Activated CD8-positive, alpha-beta memory T cell treated with anti-CD3 and anti-CD28 coated beads for 24 hours (primary cell): ENCODE data around the gene CIDEA.

Experiments
- DNase-seq: peaks from one replicate; pipeline ENCODE4 v3.0.0-alpha.2; 2020

The CIDEA gene

DNA sequence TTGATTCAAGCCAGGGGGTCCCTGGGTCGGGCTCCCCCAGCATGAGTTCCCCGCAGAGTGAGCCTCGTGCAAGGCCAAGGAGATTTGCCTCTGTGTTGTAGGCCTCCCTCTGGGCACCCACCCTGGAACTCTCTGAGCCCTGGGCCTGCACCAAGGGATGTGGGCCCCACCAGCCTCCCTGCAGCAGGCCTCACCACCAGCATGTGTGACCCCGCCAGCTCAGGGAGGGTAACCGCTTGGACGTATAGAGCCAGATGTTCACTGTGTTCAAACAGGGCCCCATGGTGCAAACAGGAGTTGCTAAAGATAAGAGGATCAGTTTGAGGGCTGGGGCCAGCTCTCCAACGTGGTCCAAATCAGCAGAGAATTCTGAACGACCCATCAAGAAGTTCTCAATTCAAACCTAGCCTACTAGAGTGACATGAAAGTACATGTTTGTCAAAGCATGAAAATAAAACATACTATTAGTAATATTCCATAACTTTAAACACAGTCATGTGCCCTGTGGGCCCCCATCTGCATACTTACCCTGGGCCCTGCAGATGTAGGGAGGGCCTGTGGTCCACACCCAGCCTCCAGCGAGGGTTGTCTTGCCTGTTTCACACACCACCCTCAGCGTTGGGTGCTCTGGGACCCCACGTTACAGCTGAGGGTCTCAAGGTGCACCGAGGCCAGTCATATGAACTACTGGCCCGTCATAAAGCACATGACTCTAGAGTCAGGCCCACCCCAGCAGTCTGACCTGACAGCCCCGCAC is 48.4 kb downstream of the CIDEA start:
- no peak for DNase-seq

DNA sequence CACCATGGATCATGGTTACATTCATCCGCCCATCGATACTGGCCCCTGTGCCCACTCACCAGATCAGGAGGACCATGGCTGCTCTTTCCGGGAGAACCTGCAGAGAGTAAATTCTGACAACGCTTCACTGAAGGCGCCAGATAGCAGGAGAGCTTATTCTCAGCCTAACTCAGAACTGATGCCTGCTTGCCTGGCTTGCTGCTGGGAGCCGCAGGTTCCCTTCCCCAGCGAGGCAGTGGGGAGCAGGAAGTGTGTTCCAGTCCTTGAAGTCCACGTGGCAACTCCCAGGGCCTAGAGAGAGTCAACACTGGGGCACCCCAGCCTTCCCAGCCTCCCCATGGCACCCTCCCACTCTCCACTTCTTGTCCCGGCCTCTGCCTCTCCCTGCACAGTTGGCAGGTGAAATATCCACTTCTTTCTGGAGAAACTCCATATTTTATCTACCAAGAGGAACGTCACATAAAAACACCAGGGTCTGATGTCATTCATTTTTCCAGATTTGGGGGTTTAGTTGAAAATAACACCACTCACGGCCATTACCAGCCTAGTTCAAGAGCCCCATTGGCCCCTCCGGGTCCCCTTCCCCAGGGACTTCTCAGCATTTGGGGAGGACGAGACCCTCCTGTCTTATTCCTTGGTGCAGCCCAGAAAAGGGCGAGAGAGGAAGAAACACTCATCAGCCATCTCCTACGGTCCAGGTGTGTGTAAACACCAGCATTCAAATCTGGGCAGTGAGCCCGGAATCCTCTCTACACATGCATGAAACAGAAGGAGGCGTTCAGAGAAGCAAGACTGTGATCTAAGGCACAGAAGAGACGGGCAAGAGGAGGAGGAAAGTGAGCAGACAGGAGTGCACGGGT is 50.4 kb downstream of the CIDEA start:
- no peak for DNase-seq

GRCh38 chr18:12305211-12305610 is 51.0 kb downstream of the CIDEA start:
- no peak for DNase-seq

DNA sequence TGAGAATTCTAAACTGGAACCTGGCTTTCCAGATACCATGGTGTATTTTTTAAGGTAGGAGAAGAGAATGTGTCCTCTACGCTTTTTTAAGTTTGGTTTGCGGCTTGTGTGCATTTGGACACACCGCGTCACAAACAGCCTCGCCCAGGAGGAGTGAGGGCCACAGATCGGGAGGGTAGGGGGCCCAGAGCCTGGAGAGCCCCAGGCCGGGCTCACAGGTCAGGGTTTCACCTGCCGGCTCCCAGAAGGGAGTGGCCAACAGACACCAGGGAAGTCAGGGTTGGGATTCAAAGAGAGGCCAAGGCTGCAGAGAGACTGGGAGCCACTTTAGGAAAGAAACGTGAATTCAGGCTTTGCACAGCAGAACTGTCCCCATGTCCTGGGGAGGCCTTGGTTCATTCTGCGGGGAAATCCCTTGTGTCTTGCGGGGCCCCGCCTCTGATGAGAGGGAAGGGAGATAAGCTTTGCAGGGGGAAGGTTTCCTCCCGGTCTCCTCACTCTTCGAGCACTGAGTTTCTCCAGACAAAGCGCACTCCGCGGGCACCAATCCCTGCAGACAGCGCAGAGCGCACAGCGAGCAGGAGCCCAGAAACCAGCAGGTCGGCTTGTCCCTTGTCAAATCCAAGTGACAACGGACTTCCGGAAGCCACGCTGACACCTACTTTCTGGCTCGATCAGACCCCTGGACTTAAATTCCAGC is 51.9 kb downstream of the CIDEA start:
- no peak for DNase-seq

DNA sequence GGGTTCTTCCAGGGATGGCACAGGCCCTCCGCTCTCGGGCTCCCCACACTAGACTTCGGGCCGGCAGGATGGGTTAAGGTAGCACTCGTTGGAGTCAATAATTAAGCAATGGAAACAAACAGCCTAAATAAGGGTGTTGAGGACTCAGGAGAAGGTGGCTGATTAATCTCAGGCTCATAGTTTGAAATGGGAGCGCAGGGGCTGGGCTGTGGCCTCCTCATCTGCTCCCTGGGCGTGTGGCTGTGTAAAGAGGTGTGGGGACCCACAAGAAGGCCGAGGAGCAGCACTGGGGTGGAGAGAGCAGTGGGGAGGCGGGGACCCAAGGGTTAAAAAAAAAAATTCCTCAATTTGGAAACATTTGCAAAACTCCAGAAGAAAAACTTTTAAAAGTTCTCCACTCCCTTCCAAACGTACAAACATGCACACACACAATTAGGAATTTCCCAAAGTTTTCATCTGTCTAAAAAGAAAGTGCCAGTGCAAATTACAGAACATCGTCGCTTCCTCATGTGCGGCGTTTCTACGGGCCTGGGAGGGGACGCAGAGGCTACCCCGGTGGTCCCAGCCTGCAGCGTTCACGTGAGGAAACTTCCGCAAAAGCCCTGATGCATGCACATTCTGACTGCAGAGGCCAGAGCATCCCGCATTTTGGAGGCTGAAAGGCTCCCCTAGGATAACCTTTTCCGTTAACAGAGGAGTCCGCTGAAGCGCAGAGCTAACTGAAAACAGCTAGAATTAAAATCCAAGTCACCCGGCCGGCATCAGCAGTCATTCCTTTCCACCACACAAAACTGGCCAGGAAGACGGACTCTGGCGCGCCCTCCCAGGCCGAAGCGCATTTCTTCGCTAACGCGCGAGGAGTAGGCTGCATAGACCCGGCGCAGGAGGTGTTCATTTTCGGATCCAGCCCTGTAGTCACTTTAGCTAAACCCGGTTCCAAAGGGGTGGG is 52.9 kb downstream of the CIDEA start:
- no peak for DNase-seq

- DNase-seq: no peak
These were observed 53.7 kb downstream of the CIDEA start, which contains the start of gene TUBB6 for GRCh38 chr18:12307701-12308385. Gene TUBB6 (plus strand): TSS chr18:12308241. CDS start chr18:12308293, 52 bp downstream.

DNA sequence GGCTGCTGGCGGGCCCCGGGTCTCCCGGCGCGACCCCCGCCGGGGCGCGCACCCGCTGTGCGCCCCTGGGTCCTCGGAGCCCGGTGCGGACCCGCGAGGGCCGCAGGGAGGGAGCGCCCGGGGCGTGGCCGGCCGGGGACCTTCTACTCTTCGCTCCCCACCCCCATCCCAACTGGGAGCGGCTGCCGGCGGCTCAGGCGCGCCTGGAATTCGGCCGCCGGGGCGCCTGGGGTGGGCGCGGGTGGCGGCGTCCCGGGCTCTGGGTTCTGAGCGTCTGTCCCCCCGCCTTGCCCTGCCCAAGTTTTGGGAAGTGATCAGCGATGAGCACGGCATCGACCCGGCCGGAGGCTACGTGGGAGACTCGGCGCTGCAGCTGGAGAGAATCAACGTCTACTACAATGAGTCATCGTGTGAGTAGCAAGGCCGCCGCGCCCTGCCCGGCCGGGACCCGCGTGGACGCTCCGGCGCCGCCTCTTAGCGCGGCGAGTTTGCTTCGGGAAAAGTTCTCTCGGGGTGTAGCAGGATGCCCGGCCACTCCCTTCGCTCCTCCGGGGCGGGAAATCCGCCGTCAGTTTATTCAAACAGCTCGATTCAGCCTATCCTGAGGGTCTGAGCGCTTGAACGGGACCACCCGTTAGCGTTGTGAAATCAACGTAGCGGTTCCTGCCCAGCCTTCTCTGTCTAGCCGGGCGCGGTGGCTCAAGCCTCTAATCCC is 54.4 kb downstream of the CIDEA start:
- DNase-seq: no peak

DNA sequence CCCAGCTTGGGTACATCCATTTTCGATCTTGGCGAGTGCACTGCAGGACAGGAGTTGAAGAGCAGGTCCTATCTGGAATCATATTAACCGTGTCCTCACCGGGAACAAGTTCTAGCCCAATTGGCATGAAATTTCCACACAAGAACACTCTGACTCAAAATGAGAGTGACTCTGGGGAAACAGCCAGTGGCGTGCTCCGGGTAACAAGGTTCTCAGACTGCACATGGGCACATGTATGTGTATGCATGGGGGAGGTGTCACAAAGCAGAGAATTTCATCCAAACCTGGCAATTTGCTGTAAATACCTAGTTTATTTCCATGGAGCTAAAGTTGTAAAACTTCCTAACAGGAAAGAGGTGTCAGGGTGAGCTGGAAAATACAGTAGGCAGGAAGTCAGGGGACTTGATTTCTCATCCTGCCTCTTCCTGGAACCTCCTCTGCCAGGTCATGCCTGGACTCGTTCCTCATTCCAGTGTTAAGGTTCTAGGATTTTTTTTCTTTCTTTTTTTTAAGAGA is 55.6 kb downstream of the CIDEA start:
- no peak for DNase-seq

GRCh38 chr18:12310762-12311161 is 56.6 kb downstream of the CIDEA start:
- DNase-seq: no peak

GRCh38 chr18:12312976-12313375 is 58.8 kb downstream of the CIDEA start:
- DNase-seq: no peak

DNA sequence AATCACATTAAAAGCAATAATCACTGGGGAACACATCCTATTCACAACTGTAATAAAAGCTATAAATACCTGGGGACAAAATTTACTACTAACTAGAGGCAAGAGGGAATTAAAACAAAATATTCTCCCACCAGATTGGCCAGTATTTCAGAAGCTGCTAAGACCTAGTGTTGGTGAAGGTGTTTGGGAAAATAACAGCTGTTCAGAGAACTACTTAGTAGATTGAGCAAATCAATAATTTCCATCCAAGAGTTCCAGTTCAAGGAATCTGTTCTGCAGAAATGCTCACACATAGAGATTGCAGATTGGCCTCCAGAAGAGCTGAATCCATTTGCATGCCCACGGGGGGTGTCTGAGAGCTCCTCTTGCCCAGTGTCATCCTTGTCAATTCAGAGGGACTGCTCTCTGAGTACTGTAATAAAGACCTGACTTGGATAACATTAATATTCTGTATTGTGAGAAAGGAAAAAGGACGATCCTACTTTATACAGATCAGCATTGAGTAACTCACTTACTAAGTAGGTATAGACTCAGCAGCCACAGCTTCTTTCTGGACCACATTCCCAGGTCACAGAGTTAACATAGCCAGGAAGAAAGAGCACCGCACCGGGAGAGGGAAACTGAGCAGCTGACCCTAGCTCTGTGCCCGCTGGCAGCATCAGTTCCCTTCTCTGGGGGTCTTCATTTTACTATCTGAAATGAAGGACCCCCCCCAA is 59.5 kb downstream of the CIDEA start:
- DNase-seq: no peak

GRCh38 chr18:12314591-12315305 is 60.6 kb downstream of the CIDEA start:
- DNase-seq: no peak

DNA sequence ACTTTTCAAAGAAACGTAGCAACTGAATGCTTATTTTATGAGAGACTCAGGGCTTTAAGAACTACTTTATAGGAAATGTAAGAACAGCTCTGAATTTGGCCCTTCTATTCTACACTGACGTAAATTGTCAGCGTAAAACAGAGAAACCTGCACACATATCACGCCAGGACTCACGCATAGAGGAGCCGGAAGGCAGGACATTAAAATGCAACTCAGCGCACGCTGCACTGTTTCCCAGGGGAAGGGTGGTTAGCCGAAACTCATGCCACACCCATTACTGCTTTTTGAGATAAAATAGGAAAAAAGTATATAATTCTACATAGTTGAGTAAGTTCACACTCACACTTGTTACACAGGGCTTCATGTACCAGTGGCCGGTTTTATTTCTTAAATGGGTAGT is 61.3 kb downstream of the CIDEA start:
- no peak for DNase-seq

GRCh38 chr18:12315911-12316310 is 61.8 kb downstream of the CIDEA start:
- DNase-seq: no peak

GRCh38 chr18:12317664-12318333 is 63.6 kb downstream of the CIDEA start:
- DNase-seq: no peak

DNA sequence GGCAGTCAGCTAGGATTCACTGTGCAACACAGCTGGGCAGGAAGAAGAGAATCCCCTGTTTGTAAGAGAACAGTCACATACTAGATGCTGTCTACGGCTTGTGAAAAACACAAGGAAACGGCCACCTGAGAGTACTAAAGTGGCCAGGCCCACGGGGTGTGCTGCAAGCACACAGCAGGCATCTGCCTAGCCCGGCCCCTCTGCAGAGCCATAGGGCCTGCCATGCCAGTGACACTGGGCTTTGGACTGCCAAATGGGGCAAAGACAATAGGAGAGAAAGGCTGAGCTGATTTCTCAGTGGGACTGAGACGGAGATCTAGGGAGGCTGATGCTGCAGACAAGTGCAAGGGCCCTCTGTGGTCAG is 64.2 kb downstream of the CIDEA start:
- peak; percentile 48 for DNase-seq

DNA sequence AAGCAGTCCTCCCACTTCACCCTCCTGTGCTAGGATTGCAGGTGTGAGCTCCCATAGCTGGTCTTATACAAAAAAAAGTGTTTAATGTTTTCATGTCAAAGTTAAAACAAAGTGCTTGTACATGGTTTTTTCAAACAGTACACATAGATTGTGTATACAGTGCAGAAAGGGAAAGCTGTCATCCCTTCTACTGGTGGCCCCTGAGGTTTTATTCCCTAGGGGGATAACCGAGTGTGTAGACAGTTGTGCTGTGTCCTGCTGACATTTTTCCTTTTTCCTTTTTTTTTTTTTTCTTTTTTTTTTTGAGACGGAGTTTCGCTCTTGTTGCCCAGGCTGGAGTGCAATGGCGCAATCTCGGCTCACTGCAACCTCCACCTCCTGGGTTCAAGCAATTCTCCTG is 64.7 kb downstream of the CIDEA start:
- DNase-seq: no peak

- no peak for DNase-seq
These were observed 67.2 kb downstream of the CIDEA start for GRCh38 chr18:12321333-12321732.
